GM21360 (cell line): ENCODE results near the gene ERMARD.
"Not testable (repeated sequence)": the region's sequence is repeated elsewhere in the genome, so short reads cannot be mapped to it uniquely, and the experiment has no call there.

ENCODE experiments used
- ATAC-seq: cut with Tn5 transposase; IDR thresholded peaks from one replicate; pipeline ENCODE4 v1.9.1; 2021; ENCODE audit warnings: mild to moderate bottlenecking, moderate library complexity; ENCODE audit not compliant: unreplicated experiment

The ERMARD gene

GRCh38 chr6:169738204-169738975, 13.0 kb upstream of the ERMARD start:
- ATAC-seq = no peak

GRCh38 chr6:169738976-169739529, 12.4 kb upstream of the ERMARD start:
- no peak for ATAC-seq

- no peak for ATAC-seq
Observed at GRCh38 chr6:169741344-169741743, 10.1 kb upstream of the ERMARD start.

- no peak for ATAC-seq
Observed at GRCh38 chr6:169745405-169745804, 6.0 kb upstream of the ERMARD start.

- ATAC-seq = no peak
Observed at GRCh38 chr6:169746556-169746955, 4.9 kb upstream of the ERMARD start.

GRCh38 chr6:169752074-169752623, 727 bp downstream of the ERMARD start:
- no peak for ATAC-seq

GRCh38 chr6:169755162-169755561, 3.7 kb downstream of the ERMARD start:
- no peak for ATAC-seq

- no peak for ATAC-seq
Observed at GRCh38 chr6:169763308-169763707, 11.9 kb downstream of the ERMARD start.

- ATAC-seq = no peak
Observed at GRCh38 chr6:169763881-169764280, 12.5 kb downstream of the ERMARD start.

- not testable (repeated sequence) for ATAC-seq
Observed at GRCh38 chr6:169765789-169766188, 14.4 kb downstream of the ERMARD start.

GRCh38 chr6:169766232-169766631, 14.8 kb downstream of the ERMARD start:
- no peak for ATAC-seq

- no peak for ATAC-seq
Observed at GRCh38 chr6:169766921-169767736, 15.7 kb downstream of the ERMARD start.

- no peak for ATAC-seq
Observed at GRCh38 chr6:169774347-169774746, 22.9 kb downstream of the ERMARD start.

GRCh38 chr6:169775321-169775720, 23.9 kb downstream of the ERMARD start:
- no peak for ATAC-seq

- no peak for ATAC-seq
Observed at GRCh38 chr6:169776379-169776778, 25.0 kb downstream of the ERMARD start.

GRCh38 chr6:169777896-169778295, 26.5 kb downstream of the ERMARD start:
- ATAC-seq = no peak

- ATAC-seq = no peak
Observed at GRCh38 chr6:169778646-169779045, 27.2 kb downstream of the ERMARD start.

- ATAC-seq = no peak
Observed at GRCh38 chr6:169779092-169779815, 27.8 kb downstream of the ERMARD start.

GRCh38 chr6:169779896-169780295, 28.5 kb downstream of the ERMARD start:
- no peak for ATAC-seq

- no peak for ATAC-seq
Observed at GRCh38 chr6:169780571-169781091, 29.2 kb downstream of the ERMARD start.

GRCh38 chr6:169782966-169783365, 31.5 kb downstream of the ERMARD start:
- ATAC-seq = no peak
